Endothelial cell (in vitro differentiated cells): ENCODE results near the gene TBX15. TPM values are rescaled to one million over a fixed set of nuclear protein-coding genes. Genes with fewer than 3 reads are reported as not detected.

Experiments used
- DNase-seq: peaks from one replicate; pipeline ENCODE4 v3.0.0; 2021; ENCODE audit warnings: low spot score
- H3K27ac Mint-ChIP-seq: one replicate; pipeline ENCODE4 v1.8.0; 2021; ENCODE audit warnings: mixed read lengths, inconsistent platforms; ENCODE audit not compliant: unreplicated experiment
- H3K27me3 Mint-ChIP-seq: one replicate; pipeline ENCODE4 v1.8.0; 2021; ENCODE audit warnings: mild to moderate bottlenecking, moderate library complexity, mixed read lengths, inconsistent platforms; ENCODE audit not compliant: unreplicated experiment
- H3K36me3 Mint-ChIP-seq: one replicate; pipeline ENCODE4 v1.8.0; 2021; ENCODE audit warnings: mild to moderate bottlenecking, low read depth, mixed read lengths, inconsistent platforms; ENCODE audit not compliant: unreplicated experiment
- H3K4me1 Mint-ChIP-seq: one replicate; pipeline ENCODE4 v1.8.0; 2021; ENCODE audit warnings: mild to moderate bottlenecking, mixed read lengths, inconsistent platforms; ENCODE audit not compliant: unreplicated experiment
- H3K4me3 Mint-ChIP-seq: one replicate; pipeline ENCODE4 v1.8.0; 2021; ENCODE audit warnings: mild to moderate bottlenecking, mixed read lengths, inconsistent platforms; ENCODE audit not compliant: unreplicated experiment
- H3K9me3 Mint-ChIP-seq: one replicate; pipeline ENCODE4 v1.8.0; 2021; ENCODE audit warnings: mixed read lengths, inconsistent platforms; ENCODE audit not compliant: unreplicated experiment
- CTCF ChIP-seq: fragments of 200-600 bp; sonication (generic); IDR thresholded peaks from one replicate; pipeline ENCODE4 v1.5.0; 2021; ENCODE audit warnings: antibody characterized with exemption; ENCODE audit not compliant: unreplicated experiment
- total RNA-seq: library from RNA; stranded (reverse); fragmentation: NEBNext Ultra II Directional; extraction: Animal tissue kit (Norgen Biotek cat#: 25700); gene quantifications from one replicate; pipeline ENCODE4 v1.2.1, GENCODE V29; 2021; ENCODE audit not compliant: unreplicated experiment

Gene TBX15
- total RNA-seq, 1 donor from 2014 or later = 38.0 TPM

- Mint-ChIP-seq H3K36me3 (peaks cover 44% of the 10 kb centered on the region), H3K9me3 (no peaks in the 10 kb centered on the region), H3K27ac (peak overlapping the region; percentile 94), H3K4me1 (peaks cover 72% of the 10 kb centered on the region), H3K27me3 (peaks cover 47% of the 10 kb centered on the region), H3K4me3 (peak overlapping the region; percentile 99)
- DNase-seq = no peak
- no peak for TF ChIP-seq CTCF
Measured at GRCh38 chr1:118985640-118986554, 2.2 kb downstream of the TBX15 start.

GRCh38 chr1:118984722-118985639, 3.2 kb downstream of the TBX15 start:
- TF ChIP-seq CTCF = no peak
- peak overlapping the region; percentile 94 for H3K27ac Mint-ChIP-seq
- peaks cover 46% of the 10 kb centered on the region for H3K27me3 Mint-ChIP-seq

GRCh38 chr1:118984086-118984721, 3.9 kb downstream of the TBX15 start:
- Mint-ChIP-seq H3K36me3 (peaks cover 44% of the 10 kb centered on the region), H3K27me3 (peaks cover 42% of the 10 kb centered on the region), H3K4me3 (peak overlapping the region; percentile 99), H3K27ac (no peak overlapping the region), H3K4me1 (peaks cover 67% of the 10 kb centered on the region), H3K9me3 (no peaks in the 10 kb centered on the region)
- no peak for TF ChIP-seq CTCF
- DNase-seq = peak; percentile 53

More at GRCh38 chr1:118984722-118985639, 3.2 kb downstream of the TBX15 start:
- Mint-ChIP-seq H3K4me1 (peaks cover 68% of the 10 kb centered on the region), H3K36me3 (peaks cover 44% of the 10 kb centered on the region), H3K9me3 (no peaks in the 10 kb centered on the region), H3K4me3 (peak overlapping the region; percentile 99)
- DNase-seq = no peak

GRCh38 chr1:118983558-118984041, 4.5 kb downstream of the TBX15 start:
- Mint-ChIP-seq H3K4me3 (peak overlapping the region; percentile 99), H3K4me1 (peaks cover 63% of the 10 kb centered on the region), H3K27ac (peak overlapping the region; percentile 48)

More at GRCh38 chr1:118983558-118984041, 4.5 kb downstream of the TBX15 start:
- no peaks in the 10 kb centered on the region for H3K9me3 Mint-ChIP-seq
- no peak for DNase-seq
- no peak for TF ChIP-seq CTCF
- peaks cover 44% of the 10 kb centered on the region for H3K36me3 Mint-ChIP-seq
- peaks cover 38% of the 10 kb centered on the region for H3K27me3 Mint-ChIP-seq
